Spleen (tissue), 11 donors: ENCODE data around the gene MACROD2. TPM values are rescaled to one million over a fixed set of nuclear protein-coding genes. Genes with fewer than 3 reads are reported as not detected.

ENCODE experiments used
- DNase-seq: peaks from one replicate; pipeline ENCODE4 v3.0.0-alpha.2; 2020
- H3K27ac ChIP-seq, 8 donors: fragments of 200-600 bp; sonication (generic) in 7 of 8; 1 replicate in 4 of 8; 2 replicates in 4 of 8; pipeline versions ENCODE4 v1.5.0 to v1.8.0; 2016 to 2021; ENCODE audit warnings: inconsistent platforms in 4 of 8, mild to moderate bottlenecking in 4 of 8, moderate library complexity in 1 of 8
- H3K27me3 ChIP-seq, 7 donors: fragments of 200-600 bp; sonication (generic) in 6 of 7; replicated peaks in 1 of 7; 1 replicate in 4 of 7; 2 replicates in 3 of 7; pipeline versions ENCODE4 v1.5.0 to v1.8.0; 2016 to 2021; ENCODE audit warnings: inconsistent platforms in 3 of 7, mild to moderate bottlenecking in 1 of 7
- H3K36me3 ChIP-seq, 6 donors: fragments of 200-600 bp; sonication (generic) in 5 of 6; 1 replicate in 4 of 6; 2 replicates in 2 of 6; pipeline versions ENCODE4 v1.5.0 to v1.8.0; 2016 to 2021; ENCODE audit warnings: inconsistent platforms in 2 of 6
- H3K4me1 ChIP-seq, 6 donors: fragments of 200-600 bp; sonication (generic) in 5 of 6; 1 replicate in 3 of 6; 2 replicates in 3 of 6; pipeline versions ENCODE4 v1.5.0 to v1.8.0; 2016 to 2021; ENCODE audit warnings: inconsistent platforms in 3 of 6
- H3K4me3 ChIP-seq, 8 donors: fragments of 200-600 bp; sonication (generic) in 7 of 8; 1 replicate in 4 of 8; 2 replicates in 4 of 8; pipeline versions ENCODE4 v1.5.0 to v1.8.0; 2016 to 2021; ENCODE audit warnings: inconsistent platforms in 4 of 8, mild to moderate bottlenecking in 4 of 8, moderate library complexity in 2 of 8
- H3K9me3 ChIP-seq, 8 donors: fragments of 200-600 bp; sonication (generic) in 7 of 8; 1 replicate in 4 of 8; 2 replicates in 4 of 8; pipeline versions ENCODE4 v1.5.0 to v1.8.0; 2016 to 2021; ENCODE audit warnings: inconsistent platforms in 4 of 8
- POLR2A ChIP-seq, 3 donors: fragments of 450-650 bp; IDR thresholded peaks; one replicate each; pipeline ENCODE4 v1.5.1; 2017; ENCODE audit warnings: antibody characterized with exemption in 3 of 3, mild to moderate bottlenecking in 1 of 3
- POLR2AphosphoS5 ChIP-seq, 3 donors: sonication (generic); formaldehyde crosslinking; IDR thresholded peaks; one replicate each; pipeline ENCODE4 v1.5.1; 2017; ENCODE audit warnings: antibody characterized with exemption in 3 of 3
- WGBS, 5 donors: extraction: QIAGEN DNeasy Blood & Tissue Kit in 3 of 5; methylation state at CpG; one replicate each; pipeline versions ENCODE4 v1.1.5 to v1.1.7; 2013 to 2018; 5-methylcytosine and 5-hydroxymethylcytosine counted together
- intact Hi-C: fragments of 100-400 bp; cut with DNase I; formaldehyde crosslinking; loops from one replicate; pipeline ENCODE4 v1.15.0; 2023; ENCODE audit warnings: low total_unique reads
- polyA plus RNA-seq, 3 donors: library from polyadenylated mRNA; stranded (reverse); fragments of 200-250 nt; gene quantifications; one replicate each; pipeline ENCODE4 v1.2.1, GENCODE V29; 2013
- total RNA-seq, 7 donors: library from RNA; depleted of rRNA in 3 of 7; stranded (reverse); fragments of >200 nt in 3 of 7; fragmentation: NEBNext Ultra II Directional in 4 of 7; extraction: Animal tissue kit (Norgen Biotek cat#: 25700) in 4 of 7; gene quantifications; one replicate each; pipeline versions ENCODE4 v1.1.0 to v1.2.1, GENCODE V29; 2016 to 2021
- TF ChIP-seq, protein P1 (sequence below), 11 experiments: fragments of 200-600 bp in 7 of 11; fragments of 450-650 bp in 4 of 11; sonication (generic) in 4 of 11; IDR thresholded peaks in 8 of 11; conservative IDR thresholded peaks in 3 of 11; 1 replicate in 7 of 11; 2 replicates in 4 of 11; pipeline versions ENCODE4 v1.4.0 to v1.8.0; 2016 to 2021; ENCODE audit warnings: antibody characterized with exemption in 11 of 11, inconsistent platforms in 4 of 11, mild to moderate bottlenecking in 1 of 11
- donor health status: healthy with polysubstance abuse.
- donor health status: DM: no; HTN: no; CAD: no; lungs with moderate emphysema.
- donor health status: DM: no; HTN: no; CAD: no.
- donor health status: Bipolar disorder and iron deficiency.
- donor health status: healthy.
- donor health status: DM: no; HTN: no; CAD: no.
- donor health status: DM: yes; HTN: yes; CAD: no.

Gene MACROD2
- total and polyA plus RNA-seq, 10 donors, result 1.5 to 4.7 (median 3.4) TPM

DNA sequence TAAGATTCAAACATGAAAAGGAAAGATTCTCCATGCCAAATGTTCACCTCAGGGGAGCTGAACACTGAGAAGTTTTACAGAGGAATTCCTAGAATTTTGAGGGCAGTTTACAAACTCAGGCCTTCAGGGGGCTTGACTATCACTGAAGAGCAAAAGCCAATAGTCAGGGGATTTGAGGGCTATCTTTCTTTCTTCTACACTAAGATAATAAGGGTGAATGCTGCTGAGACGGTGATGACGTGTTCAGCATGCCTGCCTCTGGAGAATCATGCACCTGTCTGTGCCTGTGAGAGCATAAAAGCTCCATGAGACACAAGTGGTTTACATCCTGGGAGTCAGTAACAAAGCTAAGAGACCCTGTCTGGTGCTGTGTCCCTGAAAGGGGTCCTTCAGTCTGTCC is 1492.4 kb downstream of the MACROD2 start:
- DNase-seq, result no peak
- Histone ChIP-seq H3K4me1 (no peaks in the 10 kb centered on the region), H3K4me3 (no peak overlapping the region), H3K27ac (no peak overlapping the region), H3K27me3 (no peaks in the 10 kb centered on the region), H3K36me3 (no peaks in the 10 kb centered on the region), H3K9me3 (peaks cover 0 to 4% (median 0%) of the 10 kb centered on the region in 8 donors)
- 84 to 98% (median 91%) methylated on average over 2 of the region's 2 CpGs for WGBS, 5 donors
- no peak for TF ChIP-seq POLR2AphosphoS5 (IDR thresholded peaks at IDR 0.05)
- TF ChIP-seq POLR2A (IDR thresholded peaks at IDR 0.05), result no peak
- TF ChIP-seq, protein P1, sequence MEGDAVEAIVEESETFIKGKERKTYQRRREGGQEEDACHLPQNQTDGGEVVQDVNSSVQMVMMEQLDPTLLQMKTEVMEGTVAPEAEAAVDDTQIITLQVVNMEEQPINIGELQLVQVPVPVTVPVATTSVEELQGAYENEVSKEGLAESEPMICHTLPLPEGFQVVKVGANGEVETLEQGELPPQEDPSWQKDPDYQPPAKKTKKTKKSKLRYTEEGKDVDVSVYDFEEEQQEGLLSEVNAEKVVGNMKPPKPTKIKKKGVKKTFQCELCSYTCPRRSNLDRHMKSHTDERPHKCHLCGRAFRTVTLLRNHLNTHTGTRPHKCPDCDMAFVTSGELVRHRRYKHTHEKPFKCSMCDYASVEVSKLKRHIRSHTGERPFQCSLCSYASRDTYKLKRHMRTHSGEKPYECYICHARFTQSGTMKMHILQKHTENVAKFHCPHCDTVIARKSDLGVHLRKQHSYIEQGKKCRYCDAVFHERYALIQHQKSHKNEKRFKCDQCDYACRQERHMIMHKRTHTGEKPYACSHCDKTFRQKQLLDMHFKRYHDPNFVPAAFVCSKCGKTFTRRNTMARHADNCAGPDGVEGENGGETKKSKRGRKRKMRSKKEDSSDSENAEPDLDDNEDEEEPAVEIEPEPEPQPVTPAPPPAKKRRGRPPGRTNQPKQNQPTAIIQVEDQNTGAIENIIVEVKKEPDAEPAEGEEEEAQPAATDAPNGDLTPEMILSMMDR (IDR thresholded peaks at IDR 0.05 in 8 of 11, conservative IDR thresholded peaks at IDR 0.05 in 3 of 11), result no peak
- intact Hi-C loops, result no loop called here

DNA sequence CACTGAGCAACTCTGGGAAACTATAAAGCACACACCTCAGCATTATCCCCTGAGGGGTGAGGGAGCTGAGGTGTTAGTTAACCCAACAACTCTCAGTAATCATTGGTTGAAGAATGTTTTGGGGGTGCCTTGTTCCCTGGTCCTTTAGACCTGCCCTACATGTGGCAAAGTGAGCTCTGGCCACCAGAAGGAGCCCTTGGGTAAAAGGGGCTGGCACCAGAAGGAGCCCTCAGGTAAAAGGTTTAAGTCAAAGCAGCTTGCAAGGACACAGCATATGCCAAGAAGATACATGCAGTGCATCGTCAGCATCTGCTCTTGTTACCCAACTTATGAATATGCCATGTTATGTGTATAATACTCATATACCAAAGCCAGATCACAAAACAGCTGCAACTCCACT is 1496.3 kb downstream of the MACROD2 start:
- Histone ChIP-seq H3K36me3 (no peaks in the 10 kb centered on the region), H3K27ac (no peak overlapping the region), H3K27me3 (no peaks in the 10 kb centered on the region), H3K4me1 (no peaks in the 10 kb centered on the region), H3K9me3 (peaks cover 0 to 4% (median 0%) of the 10 kb centered on the region in 8 donors), H3K4me3 (no peak overlapping the region)
- intact Hi-C loops, result no loop called here
- TF ChIP-seq POLR2A (IDR thresholded peaks at IDR 0.05) (no peak), POLR2AphosphoS5 (IDR thresholded peaks at IDR 0.05) (no peak)
- TF ChIP-seq, protein P1 (IDR thresholded peaks at IDR 0.05 in 8 of 11, conservative IDR thresholded peaks at IDR 0.05 in 3 of 11), result no peak
- DNase-seq, result no peak
- 72 to 91% (median 86%) methylated on average over 1 of the region's 1 CpG for WGBS, 5 donors

DNA sequence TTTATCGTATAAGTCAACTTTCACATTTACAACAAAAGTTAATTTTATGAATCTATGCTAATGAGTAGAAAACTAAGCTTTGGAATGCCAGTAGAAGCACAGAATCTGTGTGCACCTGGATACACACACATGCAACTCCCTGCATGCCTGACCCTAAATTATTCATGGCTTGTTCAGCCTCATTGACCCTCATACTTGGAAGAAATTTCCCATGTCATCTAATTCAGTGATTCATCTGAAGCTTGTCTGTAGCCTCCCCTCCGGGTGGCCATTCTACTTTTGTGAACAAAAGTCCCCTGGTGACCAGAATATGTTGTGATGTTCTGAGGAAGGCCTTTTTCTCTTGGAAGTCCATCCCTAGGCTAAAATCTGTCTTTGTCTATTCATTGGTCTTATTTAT is 1499.5 kb downstream of the MACROD2 start:
- Histone ChIP-seq H3K36me3 (no peaks in the 10 kb centered on the region), H3K27ac (no peak overlapping the region), H3K9me3 (peaks cover 0 to 6% (median 0%) of the 10 kb centered on the region in 8 donors), H3K4me1 (no peaks in the 10 kb centered on the region), H3K27me3 (no peaks in the 10 kb centered on the region), H3K4me3 (no peak overlapping the region)
- WGBS, 5 donors, result 81 to 93% (median 83%) methylated on average over 2 of the region's 2 CpGs
- intact Hi-C loops, result no loop called here
- DNase-seq, result no peak
- TF ChIP-seq, protein P1 (IDR thresholded peaks at IDR 0.05 in 8 of 11, conservative IDR thresholded peaks at IDR 0.05 in 3 of 11), result no peak
- TF ChIP-seq POLR2AphosphoS5 (IDR thresholded peaks at IDR 0.05) (no peak), POLR2A (IDR thresholded peaks at IDR 0.05) (no peak)

DNA sequence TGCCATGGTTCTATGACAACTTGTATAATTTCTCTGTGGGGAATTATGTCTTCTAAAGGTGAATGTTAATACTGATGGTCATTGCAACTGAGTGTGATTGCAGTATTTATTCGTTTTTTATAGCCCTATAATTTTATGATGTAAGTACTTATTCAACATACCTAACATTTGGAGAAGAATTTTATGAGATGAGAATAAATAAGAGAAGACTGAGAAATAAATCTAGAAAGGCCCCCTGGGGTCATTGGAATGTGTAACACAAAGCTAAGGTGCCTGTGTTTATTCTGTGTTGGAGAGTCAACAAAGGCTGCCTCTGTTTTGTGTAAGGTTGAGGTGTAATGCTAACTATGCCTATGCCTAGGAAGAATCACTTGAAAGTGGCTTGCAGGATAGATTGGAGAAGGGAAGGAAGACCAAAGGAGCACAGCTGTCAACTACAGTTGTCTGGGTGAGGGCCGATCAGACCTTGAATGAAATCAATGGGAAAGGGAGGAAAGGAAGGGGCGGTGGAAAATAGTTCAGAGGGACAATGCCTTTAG is 1501.3 kb downstream of the MACROD2 start:
- Histone ChIP-seq H3K27me3 (no peaks in the 10 kb centered on the region), H3K4me1 (no peaks in the 10 kb centered on the region), H3K36me3 (no peaks in the 10 kb centered on the region), H3K4me3 (no peak overlapping the region), H3K9me3 (peaks cover 0 to 6% (median 0%) of the 10 kb centered on the region in 8 donors), H3K27ac (no peak overlapping the region)
- DNase-seq, result no peak
- intact Hi-C loops, result no loop called here
- TF ChIP-seq POLR2A (IDR thresholded peaks at IDR 0.05), result no peak
- WGBS, 5 donors, result 80 to 90% (median 83%) methylated on average over 3 of the region's 3 CpGs

DNA sequence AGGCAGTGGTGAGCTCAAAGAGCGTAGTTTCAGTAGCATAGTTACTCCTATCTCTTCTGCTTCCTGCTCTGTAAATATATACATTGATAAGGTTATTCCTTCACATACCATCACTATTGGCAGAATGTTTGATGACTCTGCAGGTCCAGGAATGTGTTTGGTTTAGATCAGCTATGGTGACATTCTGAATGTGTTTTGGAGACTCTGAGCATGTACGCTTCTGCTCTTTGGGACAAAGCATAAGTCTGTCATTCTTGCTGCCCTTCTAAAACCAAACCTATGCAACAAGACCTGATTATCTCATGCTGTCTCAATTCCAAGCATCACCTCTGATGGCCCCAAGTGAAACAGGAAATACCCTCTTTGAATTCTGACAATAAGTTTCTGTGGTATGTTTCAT is 1503.6 kb downstream of the MACROD2 start:
- intact Hi-C loops, result no loop called here
- TF ChIP-seq POLR2A (IDR thresholded peaks at IDR 0.05) (no peak), POLR2AphosphoS5 (IDR thresholded peaks at IDR 0.05) (no peak)
- TF ChIP-seq, protein P1 (IDR thresholded peaks at IDR 0.05 in 8 of 11, conservative IDR thresholded peaks at IDR 0.05 in 3 of 11), result no peak
- H3K4me1 ChIP-seq, result no peaks in the 10 kb centered on the region
- no peaks in the 10 kb centered on the region for H3K27me3 ChIP-seq
- 81 to 93% (median 87%) methylated on average over 2 of the region's 2 CpGs for WGBS, 5 donors
- H3K27ac ChIP-seq, result no peak overlapping the region
- no peaks in the 10 kb centered on the region for H3K36me3 ChIP-seq
- no peak for DNase-seq
- no peak overlapping the region for H3K4me3 ChIP-seq
- peaks cover 0 to 6% (median 0%) of the 10 kb centered on the region in 8 donors for H3K9me3 ChIP-seq
